ENCODE results near the gene CAMK1D.

CAMK1D gene

DNA sequence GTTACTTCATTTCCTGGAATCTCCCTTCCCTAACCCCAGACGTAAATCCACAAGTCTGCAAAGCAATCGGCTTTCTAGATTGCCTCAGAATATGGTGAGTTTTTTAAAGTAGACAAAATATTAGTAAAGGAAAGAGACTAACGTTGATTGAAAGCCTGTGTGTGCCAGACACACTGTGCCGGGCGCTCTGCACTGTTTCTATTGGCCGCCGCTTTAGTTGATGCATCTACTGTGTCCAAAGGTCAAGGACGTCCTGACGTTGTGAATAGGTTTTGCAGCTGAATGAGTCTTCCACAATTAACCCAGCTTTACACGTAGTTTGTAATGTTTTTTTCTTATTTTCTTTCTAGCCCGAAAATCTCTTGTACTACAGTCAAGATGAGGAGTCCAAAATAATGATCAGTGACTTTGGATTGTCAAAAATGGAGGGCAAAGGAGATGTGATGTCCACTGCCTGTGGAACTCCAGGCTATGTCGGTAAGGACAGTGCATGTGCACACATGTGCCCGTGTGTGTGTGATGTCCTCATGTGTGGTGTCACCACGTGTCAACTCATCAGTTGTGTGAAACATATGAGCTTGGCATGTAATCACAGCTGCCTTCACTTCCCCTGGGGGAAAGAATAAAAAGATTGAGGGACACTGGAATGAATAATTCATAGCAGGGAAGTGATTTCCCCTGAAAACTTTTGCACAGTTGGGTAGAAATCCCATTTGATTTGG lies 420.1 kb downstream of the CAMK1D start:
- DNase-seq (ENCODE audit: low spot score) = no peak

DNA sequence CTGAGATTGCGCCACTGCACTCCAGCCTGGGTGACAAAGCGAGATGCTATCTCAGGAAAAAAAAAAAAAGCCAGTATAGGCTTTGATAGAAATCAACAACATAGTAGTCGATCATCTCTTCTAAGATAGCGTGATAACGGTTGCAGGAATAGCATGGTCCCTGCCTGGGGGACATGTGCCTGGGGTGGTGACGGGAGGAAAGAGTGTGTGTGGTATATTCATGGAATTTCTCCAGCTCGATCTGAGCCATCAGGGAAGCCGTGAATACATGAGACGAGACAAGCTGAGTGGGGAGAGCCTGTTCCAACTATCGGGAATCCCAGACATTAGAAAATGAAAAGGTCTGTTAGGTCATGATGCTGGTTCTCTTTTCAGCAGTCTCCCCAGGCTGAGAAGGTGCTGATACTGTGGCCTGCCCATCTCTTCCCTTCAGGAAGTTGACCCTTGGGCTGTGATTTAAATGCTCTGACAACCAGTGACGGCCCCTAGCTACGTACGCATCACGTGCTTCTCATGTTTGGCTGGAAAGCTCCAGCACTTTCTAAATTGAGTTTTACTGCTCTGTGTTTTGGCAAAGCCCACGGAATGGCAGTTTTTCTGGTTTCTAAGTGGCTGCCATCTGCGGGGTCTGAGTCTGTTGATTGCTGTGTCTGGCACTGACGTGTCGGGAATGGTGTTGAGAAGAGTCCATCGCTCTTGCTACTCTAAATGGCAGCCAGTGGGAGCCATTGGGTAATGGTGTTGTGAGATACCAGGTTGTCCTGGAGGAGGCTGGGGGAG lies 422.8 kb downstream of the CAMK1D start:
- no peak for DNase-seq (ENCODE audit: low spot score)

DNA sequence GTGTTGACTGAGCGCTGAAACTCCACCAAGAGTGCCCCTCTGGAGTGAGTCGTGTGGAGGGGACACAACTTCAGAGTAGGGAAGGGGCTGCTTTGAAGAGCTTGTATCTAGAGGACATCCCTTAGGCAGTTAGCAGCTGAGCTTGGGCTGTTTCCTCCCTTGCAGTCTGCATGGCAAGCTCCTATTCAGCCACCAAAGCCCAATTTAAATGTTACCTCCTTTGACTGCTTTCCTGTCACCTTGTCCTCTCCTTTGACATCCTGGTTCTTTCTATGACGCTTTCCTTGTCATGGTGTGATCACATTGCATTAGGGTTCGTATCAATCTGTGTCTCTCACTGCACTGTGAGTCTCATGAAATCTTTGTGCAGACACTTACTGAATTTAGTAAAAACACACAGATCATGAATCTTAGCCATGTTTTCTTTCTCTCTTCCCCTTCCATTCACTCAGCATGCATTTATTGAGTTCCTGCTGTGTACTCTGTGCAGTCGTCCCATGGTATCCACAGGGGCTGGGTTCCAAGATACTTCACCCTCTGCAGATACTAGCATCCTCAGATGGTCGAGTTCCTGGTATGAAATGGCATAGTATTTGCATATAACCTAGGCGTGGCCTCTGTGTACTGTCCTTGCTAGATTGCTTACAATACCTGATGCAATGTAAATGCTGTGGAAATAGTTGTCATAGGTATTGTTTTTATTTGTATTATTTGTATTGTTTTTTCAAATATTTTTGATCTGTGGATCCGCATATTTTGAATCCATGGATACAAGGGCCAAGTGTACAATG lies 423.6 kb downstream of the CAMK1D start:
- no peak for DNase-seq (ENCODE audit: low spot score)

DNA sequence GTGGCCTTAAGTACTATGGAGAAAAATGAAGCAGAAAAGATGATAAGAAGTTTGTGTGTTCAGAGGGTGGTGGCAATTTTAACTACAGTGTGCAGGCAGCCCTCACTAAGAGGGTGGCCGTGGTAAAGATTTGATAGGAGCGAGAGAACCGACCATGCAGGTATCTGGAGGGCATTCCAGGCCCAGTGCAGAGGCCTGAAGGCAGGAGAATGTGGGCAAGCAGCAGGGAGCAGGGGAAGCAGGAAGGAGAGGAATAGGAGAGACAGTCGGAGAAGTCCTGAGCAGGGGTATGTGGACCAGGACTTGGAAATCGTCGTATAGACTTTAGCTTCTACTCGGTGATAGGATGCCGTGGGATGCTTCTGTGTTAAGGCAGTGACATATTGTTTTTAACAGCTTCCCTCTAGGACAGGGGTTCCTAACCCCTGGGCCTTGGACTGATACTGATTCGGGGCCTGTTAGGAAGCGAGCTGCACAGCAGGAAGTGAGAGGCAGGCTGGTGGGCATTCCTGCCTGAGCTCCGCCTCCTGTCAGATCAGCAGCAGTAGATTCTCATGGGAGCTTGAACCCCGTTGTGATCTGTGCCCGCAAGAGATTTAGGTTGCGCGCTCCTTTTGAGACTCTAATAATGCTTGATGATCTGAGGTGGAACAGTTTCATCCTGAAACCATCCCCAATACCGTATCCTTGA lies 425.0 kb downstream of the CAMK1D start:
- DNase-seq (ENCODE audit: low spot score) = no peak

DNA sequence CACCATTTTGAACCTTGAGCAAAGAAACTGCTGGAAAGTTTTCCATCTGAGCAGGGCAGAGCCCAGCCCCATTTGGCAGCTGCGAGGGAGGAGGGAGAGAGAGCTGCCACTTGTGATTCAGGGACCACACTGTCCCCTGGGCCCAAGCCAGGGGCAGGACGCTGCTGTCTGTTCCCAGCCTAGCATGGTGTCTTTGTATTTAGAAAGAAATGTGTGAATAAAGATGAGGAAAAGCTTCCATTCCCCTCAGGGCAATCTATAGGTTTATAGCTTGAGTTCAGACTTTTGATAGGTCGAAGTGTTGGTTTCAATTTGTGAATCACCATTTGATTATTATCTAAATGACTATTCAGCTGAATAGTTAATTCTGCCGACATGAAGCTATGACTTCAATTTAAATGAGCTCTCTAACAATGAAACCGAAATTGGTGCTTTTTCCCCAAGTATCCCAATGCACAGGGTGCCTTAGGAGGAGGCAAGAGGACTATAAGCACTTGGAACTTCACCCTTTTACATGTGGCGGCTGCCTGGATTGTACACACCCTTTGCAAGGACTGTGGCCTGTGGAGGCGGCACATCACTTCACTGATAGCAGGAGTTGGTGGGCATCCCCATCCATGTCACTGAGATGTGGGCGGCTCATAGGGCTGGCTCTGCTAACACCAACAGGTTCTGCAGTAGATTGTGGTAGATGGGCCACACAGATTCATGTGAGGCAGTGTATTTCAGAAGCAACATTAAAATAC lies 428.7 kb downstream of the CAMK1D start:
- no peak for DNase-seq (ENCODE audit: low spot score)

DNA sequence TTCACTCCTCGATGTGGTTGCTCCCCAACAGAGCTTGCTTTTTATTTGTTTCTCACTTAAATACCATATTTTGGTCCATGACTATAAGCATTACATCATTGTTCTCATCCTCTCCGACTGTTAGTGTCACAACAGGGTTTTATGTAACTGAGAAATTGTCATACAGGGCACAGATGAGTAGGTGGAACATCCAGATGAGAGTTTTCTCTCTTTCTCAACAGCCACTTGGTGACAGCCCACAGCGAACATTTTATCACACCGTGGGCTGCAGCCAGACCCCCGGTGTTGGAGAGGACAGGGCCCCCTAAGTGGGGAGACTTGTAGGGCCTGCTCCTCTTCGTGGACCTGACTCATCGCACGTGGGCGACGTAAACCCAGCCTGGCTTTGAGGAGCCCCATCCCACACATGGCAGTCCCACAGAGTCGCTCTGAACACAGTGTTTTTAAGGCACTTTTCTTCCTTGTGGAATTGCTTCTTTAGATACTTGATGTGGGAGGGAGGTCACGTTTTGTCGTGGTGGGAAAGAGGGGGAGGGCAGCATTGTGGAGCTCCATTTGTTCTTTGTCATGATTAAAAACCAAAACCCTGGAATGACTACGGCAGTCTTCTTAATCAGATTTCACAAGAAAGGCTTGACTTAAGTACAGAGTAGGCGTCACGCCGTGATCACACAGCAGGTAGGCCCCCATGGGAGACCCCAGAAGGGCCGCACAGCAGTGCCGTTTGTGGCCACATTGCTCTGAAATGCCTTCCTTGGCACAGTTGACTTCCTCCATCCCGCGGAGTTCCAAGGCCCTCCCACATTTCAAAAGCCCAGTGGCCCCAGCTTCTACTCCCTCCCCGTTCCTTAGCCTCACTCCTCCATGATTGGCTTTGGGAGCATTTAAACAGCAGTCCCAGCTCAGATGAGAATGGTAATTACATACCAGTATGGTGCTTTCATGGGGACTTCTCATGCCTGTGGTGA lies 431.6 kb downstream of the CAMK1D start:
- no peak for DNase-seq (ENCODE audit: low spot score)

DNA sequence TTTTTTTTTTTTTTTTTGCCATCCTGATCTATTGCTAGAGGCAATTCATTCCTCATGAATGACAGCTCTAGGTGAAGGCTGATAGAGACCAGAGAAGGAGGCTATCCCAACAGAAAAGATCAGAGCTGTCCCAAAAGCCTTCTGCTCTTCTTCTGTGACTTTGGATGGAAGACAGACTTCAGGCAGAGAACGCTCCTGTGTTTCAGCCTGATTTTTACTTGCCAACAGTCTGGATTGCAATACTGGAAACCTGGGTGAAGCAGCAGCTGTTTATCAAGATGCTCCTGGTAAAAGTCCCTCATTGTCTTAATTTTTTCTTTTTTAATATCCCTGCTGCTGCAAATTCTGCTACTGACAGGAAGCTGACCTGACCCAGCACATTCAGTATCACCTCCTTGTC lies 432.6 kb downstream of the CAMK1D start:
- DNase-seq (ENCODE audit: low spot score) = no peak

DNA sequence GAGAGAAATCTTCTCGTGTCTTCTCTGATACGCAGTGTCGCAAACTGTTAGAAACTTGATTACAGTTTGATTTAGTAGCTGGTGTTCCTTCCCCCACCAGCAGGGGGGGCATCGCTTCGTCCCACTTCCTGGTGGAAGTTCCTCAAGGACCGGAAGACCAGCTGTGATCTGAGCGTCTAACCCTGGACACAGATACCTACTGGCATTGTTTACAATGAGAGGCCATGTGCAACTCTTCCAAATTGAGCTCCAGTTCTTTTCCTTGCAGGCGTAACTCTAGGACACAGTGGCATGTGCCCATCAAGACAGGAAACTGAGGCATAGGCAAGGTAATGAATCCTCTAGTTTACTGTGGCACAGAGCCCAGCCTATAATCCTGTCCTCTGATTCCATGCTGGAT lies 433.2 kb downstream of the CAMK1D start:
- peak; percentile 48 for DNase-seq (ENCODE audit: low spot score)

DNA sequence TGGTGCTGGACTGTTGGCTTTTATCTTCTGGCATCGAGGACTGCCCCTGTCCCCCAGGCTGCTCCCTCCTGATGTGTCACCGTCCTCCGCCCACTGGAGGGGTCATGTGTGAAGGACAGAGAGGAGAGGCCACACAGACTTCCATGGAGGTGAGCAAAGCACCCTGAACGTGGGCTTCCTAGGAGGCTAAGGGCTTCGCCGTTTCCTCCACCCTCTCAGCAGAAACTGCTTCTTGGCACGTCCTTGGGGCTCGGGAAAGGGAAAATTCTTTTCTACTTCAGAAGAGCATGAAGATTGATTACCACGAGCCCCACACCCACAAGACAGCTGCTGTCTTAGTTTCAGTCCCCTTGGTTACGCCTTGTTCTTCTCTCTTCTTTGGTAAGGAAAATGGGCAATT lies 433.9 kb downstream of the CAMK1D start:
- no peak for DNase-seq (ENCODE audit: low spot score)

DNA sequence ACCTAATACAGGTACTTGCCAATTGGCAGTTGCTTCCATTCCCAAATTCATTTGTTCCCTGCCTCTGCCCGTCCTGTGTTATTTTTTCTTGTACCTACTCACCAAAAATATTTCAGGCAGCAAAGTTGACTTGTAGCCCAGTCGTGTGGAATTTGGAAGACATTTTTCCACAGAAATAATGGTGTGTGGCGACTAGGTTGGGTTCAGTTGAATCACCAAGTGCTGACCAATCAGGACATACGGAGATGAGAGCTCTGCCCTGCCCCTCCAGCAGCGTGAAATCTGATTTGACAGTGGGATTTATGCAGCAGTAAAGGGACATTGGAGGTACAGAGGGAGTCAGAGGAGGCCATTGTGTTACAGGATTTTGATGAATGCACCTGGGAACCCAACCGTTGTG lies 435.3 kb downstream of the CAMK1D start:
- DNase-seq (ENCODE audit: low spot score) = no peak

DNA sequence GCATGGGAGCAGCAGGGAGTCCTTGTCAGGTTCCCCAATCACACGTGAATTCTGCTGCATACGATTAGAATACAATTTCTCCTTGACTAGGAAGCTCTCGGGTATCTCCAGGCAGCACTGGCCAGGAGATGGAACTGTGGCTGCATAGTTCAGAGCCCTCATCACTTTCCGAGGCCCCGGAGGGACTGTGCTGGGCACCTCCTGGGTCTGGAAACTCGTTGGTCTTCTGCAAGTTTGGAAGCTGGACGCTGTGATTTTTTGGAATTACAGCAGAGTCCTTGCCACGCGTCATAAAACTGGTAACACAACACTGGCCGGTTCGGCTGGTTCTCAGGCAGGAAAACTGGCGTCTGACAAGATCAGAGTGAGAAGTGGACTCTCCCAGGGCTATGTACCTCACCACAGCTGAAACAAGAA lies 436.1 kb downstream of the CAMK1D start:
- no peak for DNase-seq (ENCODE audit: low spot score)

DNA sequence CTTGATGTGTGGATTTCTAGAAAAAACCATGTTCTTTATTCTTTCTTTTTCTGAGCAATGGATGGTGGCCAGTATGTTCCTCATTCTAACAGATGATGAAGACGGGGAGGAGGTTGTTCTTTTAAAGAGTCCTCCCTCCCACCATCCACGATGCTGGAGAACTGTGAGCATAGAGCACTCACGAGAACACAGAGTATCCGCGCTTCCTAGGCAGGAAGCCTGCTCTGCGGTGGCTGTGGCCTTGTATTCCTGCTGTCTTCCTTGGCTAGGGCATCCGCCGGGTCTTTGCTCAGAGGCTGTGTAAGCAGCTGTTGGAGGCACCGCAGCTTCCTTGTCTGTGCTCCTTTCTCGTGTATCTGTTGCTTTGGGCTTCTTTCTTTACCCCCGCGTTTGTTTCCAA lies 437.9 kb downstream of the CAMK1D start:
- DNase-seq (ENCODE audit: low spot score) = no peak

DNA sequence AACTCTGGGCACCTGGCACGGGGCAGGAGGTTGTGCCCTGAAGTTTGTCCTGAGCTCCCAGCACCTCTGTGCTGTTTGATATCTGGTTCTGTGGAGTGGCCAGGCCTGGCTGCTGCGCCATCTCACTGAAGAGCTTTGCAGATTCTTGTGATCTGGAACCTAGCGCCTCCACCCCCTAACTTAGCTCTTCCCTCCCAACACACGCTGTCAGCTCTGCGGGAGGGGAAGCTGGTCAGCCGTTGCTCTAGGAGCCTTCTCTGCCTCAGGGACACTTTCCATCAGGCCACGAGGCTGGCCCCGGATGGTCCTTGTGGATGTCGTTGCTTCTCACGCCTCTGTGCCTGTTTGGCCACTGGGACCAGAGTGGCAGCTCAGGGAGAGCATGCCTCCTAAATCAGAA lies 438.9 kb downstream of the CAMK1D start:
- DNase-seq (ENCODE audit: low spot score) = no peak

DNA sequence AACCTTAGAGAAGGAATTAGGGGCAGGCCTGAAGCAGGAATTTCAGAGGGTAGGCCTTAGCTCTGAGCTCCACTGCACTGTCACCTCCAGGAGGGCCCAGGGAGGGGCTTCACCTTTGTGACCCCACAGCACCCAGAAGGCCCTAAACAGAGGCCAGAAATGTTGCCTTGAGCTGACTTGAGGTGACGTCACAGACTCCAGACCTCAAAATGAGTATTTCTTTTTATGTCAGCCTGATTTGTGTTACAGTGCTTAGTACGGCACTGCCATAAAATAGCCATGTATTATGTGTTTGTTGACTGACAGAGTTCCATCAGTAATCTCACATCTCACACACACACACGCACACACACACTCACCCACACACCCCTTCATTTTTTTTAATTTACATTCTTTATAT lies 440.9 kb downstream of the CAMK1D start:
- DNase-seq (ENCODE audit: low spot score) = no peak

DNA sequence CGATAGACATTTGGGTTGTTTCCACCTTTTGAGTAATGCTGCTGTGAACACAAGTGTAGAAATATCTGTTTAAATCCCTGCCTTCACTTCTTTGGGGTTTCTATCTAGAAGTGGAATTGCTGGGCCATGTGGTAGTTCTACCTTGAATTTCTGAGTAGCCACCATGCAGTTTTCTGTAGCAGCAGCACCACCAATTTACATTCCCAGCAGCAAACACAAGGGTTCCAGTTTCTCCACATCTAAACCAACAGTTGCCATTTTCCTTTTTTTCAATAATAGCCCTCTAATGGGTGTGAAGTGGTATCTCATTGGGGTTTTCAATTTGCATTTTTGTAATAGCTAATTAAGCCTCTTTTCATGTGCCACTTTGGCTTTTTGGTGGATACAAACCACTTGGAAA lies 442.4 kb downstream of the CAMK1D start:
- no peak for DNase-seq (ENCODE audit: low spot score)

DNA sequence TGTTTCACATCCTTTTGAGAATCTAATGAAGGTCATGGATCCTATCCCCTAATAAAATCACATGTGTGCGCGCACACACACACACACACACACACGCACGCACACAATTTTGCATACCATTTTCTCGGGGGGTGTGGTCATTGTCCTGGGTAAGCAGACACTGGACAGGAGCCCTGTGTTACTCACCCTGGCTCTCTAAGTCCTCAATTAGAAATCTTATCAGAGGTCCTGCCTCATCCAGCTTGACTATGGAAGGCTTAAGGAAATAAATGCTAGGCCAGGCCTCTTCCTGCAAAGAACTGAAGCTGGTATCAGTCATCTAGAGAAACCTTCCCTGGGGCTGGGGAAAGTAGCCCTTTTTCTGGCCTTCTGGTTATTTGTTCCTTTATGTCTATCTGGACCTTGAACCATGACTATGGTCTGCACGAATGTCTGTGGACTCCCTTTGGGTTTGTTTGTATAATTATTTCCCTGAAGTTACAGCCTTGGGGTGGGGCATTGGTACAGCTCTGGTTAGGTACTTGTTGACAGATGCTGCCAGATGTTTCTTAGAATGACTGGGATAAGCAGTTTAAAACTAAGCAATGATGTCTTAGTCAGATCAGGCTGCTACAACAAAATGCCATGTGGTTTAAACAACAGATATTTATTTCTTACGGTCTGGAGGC lies 443.7 kb downstream of the CAMK1D start:
- DNase-seq (ENCODE audit: low spot score) = no peak

DNA sequence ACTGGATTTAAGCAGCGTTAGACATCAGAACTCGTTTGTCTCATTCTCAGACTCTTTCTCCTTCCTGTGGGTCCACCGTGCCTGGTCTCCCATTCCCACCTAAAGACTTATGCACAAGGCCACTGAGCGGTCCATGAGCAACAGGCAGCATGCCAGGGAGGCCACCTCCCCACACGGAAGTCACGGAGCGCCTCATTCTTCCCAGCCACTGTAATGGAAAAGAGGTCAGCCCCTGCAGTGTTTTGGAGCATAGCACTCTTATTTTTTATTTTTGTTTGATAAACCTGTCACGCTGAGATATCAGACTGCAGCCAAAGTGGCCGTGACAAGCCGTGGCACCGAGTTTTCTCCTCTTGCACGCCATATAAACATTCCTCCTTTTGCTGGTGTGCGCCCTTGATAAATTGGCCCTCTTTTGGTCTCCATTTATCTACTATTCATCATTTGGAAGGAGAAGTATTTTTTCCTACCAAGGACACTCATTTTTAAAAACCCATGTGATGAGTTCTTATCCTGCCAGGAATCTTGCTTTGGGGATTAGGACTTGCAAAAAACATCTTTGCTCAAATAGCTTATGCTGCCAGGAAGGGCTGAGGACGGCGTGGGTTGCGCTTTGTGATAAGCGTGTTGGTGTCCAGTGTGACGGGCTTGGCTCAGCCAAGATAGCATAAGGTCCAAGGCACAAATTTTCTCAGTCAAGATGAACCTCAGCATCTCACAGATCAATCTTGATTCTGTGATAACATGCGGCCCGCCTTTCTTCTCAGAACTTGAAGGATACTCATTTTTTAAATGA lies 446.2 kb downstream of the CAMK1D start:
- DNase-seq (ENCODE audit: low spot score) = no peak

DNA sequence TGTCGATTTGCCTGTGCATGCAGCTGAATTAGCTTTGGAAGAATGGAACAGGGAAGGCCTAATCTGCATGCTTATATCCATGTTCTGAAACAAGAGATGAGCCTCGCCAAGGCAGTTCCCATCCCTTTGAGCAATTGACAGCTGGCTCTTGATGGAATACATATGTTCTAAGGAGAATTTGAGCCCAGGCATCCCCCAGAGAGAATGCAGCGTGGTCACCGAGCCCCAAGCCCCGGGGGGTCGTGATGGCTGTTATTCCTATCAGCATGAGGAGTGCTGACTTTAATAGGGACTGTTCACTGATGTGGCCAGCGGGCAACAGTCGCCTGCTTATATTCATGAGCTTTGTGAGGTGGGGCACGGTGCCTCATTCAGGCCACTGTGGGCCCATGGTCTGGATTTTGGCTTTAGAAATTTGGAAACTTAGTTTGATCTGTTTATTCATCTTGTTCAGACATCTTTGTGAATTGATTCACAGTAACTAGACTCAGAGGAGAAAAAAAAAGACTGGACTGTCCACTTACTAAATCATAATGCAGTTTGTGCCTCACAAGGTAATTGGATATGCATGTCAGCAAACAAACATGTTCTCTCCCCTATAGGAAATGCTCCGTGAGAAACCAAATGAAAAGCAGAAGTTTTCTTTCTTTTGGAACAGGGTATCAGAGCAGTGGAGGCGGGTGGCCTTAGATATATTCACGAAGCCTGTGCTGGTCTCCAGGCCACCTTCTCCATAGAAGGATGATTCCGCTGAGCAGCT lies 447.2 kb downstream of the CAMK1D start:
- no peak for DNase-seq (ENCODE audit: low spot score)
